GM12878 (cell line): ENCODE data around the gene BORCS8. TPM values are rescaled to one million over a fixed set of nuclear protein-coding genes. Genes with fewer than 3 reads are reported as not detected.

Source experiments
- ASH2L ChIP-seq: fragments of 300-600, 200-600 bp; sonication (generic); IDR thresholded peaks from 2 replicates; pipeline ENCODE4 v1.6.1; 2017; ENCODE audit warnings: low read depth, mild to moderate bottlenecking, borderline replicate concordance
- BRCA1 ChIP-seq: IDR thresholded peaks from 2 replicates; pipeline ENCODE4 v1.6.1; 2011; ENCODE audit warnings: low read depth, low read length, improper control_type of control experiment
- CBX5 ChIP-seq: sonication (generic); IDR thresholded peaks from 2 replicates; pipeline ENCODE4 v1.6.1; 2016; ENCODE audit warnings: low read depth, moderate library complexity, mild to moderate bottlenecking, inconsistent platforms
- ETV6 ChIP-seq, 2 experiments: fragments of 450-650 bp in 1 of 2; IDR thresholded peaks in 1 of 2; conservative IDR thresholded peaks in 1 of 2; 2 replicates each; pipeline ENCODE4 v1.6.1; 2014; ENCODE audit warnings: antibody characterized with exemption in 1 of 2, borderline replicate concordance in 1 of 2, low read depth in 1 of 2, mild to moderate bottlenecking in 1 of 2, moderate library complexity in 1 of 2
- FOXK2 ChIP-seq: fragments of 450-650 bp; IDR thresholded peaks from 2 replicates; pipeline ENCODE4 v1.6.1; 2017; ENCODE audit warnings: mild to moderate bottlenecking, moderate library complexity
- HDGF ChIP-seq: fragments of 450-650 bp; IDR thresholded peaks from 2 replicates; pipeline ENCODE4 v1.6.1; 2016; ENCODE audit warnings: antibody characterized with exemption
- NFYA ChIP-seq: IDR thresholded peaks from 2 replicates; pipeline ENCODE4 v1.6.1; 2011; ENCODE audit warnings: low read depth, mild to moderate bottlenecking, low read length, improper control_type of control experiment, borderline replicate concordance
- NR2F1 ChIP-seq: fragments of 450-650 bp; conservative IDR thresholded peaks from 2 replicates; pipeline ENCODE4 v1.6.1; 2017; ENCODE audit warnings: mild to moderate bottlenecking
- POLR2AphosphoS2 ChIP-seq: IDR thresholded peaks from 2 replicates; pipeline ENCODE4 v1.6.1; 2011; ENCODE audit warnings: low read depth, mild to moderate bottlenecking, low read length, improper control_type of control experiment, moderate library complexity
- RAD21 ChIP-seq: IDR thresholded peaks from 2 replicates; pipeline ENCODE4 v1.6.1; 2011; ENCODE audit warnings: mild to moderate bottlenecking, low read depth, low read length, moderate library complexity; ENCODE audit not compliant: insufficient read depth
- RAD51 ChIP-seq: fragments of 450-650 bp; IDR thresholded peaks from 2 replicates; pipeline ENCODE4 v1.6.1; 2016; ENCODE audit warnings: moderate library complexity, mild to moderate bottlenecking, inconsistent platforms
- RBBP5 ChIP-seq: fragments of 200-600 bp; sonication (generic); conservative IDR thresholded peaks from 2 replicates; pipeline ENCODE4 v1.6.1; 2016
- SIN3A ChIP-seq: IDR thresholded peaks from 2 replicates; pipeline ENCODE4 v1.6.1; 2012; ENCODE audit warnings: low read depth, low read length, improper control_type of control experiment
- SMARCA5 ChIP-seq: fragments of 450-650 bp; IDR thresholded peaks from 2 replicates; pipeline ENCODE4 v1.6.1; 2017; ENCODE audit warnings: mild to moderate bottlenecking
- STAT1 ChIP-seq: fragments of 450-650 bp; conservative IDR thresholded peaks from 2 replicates; pipeline ENCODE4 v1.6.1; 2014; ENCODE audit warnings: antibody characterized with exemption, mild to moderate bottlenecking
- TBL1XR1 ChIP-seq: IDR thresholded peaks from 2 replicates; pipeline ENCODE4 v1.6.1; 2012; ENCODE audit warnings: low read depth, low read length, improper control_type of control experiment
- ZNF207 ChIP-seq: fragments of 450-650 bp; IDR thresholded peaks from 2 replicates; pipeline ENCODE4 v1.6.1; 2014; ENCODE audit warnings: antibody characterized with exemption, mild to moderate bottlenecking, borderline replicate concordance
- ZNF274 ChIP-seq: IDR thresholded peaks from one replicate; pipeline ENCODE4 v1.8.0; 2011; ENCODE audit not compliant: insufficient read length, insufficient read depth
- polyA plus RNA-seq, 11 experiments: library from polyadenylated mRNA; depleted of rRNA in 4 of 11; unstranded in 6 of 11; stranded (reverse) in 5 of 11; fragments of >200 nt; fragmentation: Nextera tagmentation in 4 of 11; fragmentation: Illumina TruSeq in 1 of 11; extraction: Ambion mirVana in 4 of 11; extraction: Trizol in 1 of 11; gene quantifications; 1 replicate in 1 of 11; 2 replicates in 10 of 11; pipeline versions ENCODE4 v1.2.1 to v1.2.3, GENCODE V29; 2011 to 2016; ENCODE audit warnings: inconsistent platforms in 2 of 11, missing spikeins in 2 of 11, low read depth in 1 of 11
- total RNA-seq, 4 experiments: library from RNA; depleted of rRNA in 3 of 4; stranded (reverse); fragments of >200 nt in 3 of 4; fragmentation: Illumina TruSeq in 1 of 4; extraction: Trizol in 1 of 4; gene quantifications; 2 replicates each; pipeline versions ENCODE4 v1.2.1 to v1.2.3, GENCODE V29; 2013 to 2021
- TF ChIP-seq, protein P1 (sequence below): fragments of 450-650 bp; IDR thresholded peaks from 2 replicates; pipeline ENCODE4 v1.6.1; 2017; ENCODE audit warnings: mild to moderate bottlenecking, moderate library complexity
- TF ChIP-seq, protein P2 (sequence below): fragments of 450-650 bp; IDR thresholded peaks from 2 replicates; pipeline ENCODE4 v1.6.1; 2017; ENCODE audit warnings: antibody characterized with exemption, mild to moderate bottlenecking, moderate library complexity
- TF ChIP-seq, protein P3 (sequence below): IDR thresholded peaks from 2 replicates; pipeline ENCODE4 v1.6.1; 2012; ENCODE audit warnings: low read depth, low read length, improper control_type of control experiment
- TF ChIP-seq, protein P4 (sequence below): IDR thresholded peaks from 2 replicates; pipeline ENCODE4 v1.6.1; 2012; ENCODE audit warnings: low read depth, low read length, improper control_type of control experiment
- TF ChIP-seq, protein P5 (sequence below): fragments of 450-650 bp; IDR thresholded peaks from 2 replicates; pipeline ENCODE4 v1.6.1; 2017; ENCODE audit warnings: low read depth, mild to moderate bottlenecking, moderate library complexity

The BORCS8 gene
- total and polyA plus RNA-seq, 10 of the 15 experiments (the other 5 are each of a cell fraction or from before 2014, with no cell fraction given), result 3.7 to 40.3 (median 23.4) TPM

DNA sequence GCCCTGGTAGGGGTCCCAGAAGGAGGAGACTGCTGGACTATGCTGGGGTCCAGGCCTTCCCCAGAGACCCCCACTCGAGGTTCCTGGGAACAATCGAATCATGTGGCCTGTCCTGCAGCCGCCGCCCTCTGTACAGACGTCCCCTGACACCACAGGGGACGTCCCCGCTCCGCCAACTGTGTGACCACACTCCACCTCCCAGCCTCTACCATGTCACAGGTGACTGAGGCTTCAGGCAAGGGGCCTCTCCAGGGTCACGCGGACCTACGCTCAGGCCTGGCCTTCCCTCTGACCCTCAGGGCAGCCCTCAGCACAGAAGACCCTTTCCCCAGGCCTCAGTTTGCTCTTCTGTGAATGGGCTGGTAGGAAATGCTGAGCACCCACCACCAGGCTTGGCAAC lies 40.5 kb downstream of the BORCS8 start (continued):
- TF ChIP-seq, protein P1, sequence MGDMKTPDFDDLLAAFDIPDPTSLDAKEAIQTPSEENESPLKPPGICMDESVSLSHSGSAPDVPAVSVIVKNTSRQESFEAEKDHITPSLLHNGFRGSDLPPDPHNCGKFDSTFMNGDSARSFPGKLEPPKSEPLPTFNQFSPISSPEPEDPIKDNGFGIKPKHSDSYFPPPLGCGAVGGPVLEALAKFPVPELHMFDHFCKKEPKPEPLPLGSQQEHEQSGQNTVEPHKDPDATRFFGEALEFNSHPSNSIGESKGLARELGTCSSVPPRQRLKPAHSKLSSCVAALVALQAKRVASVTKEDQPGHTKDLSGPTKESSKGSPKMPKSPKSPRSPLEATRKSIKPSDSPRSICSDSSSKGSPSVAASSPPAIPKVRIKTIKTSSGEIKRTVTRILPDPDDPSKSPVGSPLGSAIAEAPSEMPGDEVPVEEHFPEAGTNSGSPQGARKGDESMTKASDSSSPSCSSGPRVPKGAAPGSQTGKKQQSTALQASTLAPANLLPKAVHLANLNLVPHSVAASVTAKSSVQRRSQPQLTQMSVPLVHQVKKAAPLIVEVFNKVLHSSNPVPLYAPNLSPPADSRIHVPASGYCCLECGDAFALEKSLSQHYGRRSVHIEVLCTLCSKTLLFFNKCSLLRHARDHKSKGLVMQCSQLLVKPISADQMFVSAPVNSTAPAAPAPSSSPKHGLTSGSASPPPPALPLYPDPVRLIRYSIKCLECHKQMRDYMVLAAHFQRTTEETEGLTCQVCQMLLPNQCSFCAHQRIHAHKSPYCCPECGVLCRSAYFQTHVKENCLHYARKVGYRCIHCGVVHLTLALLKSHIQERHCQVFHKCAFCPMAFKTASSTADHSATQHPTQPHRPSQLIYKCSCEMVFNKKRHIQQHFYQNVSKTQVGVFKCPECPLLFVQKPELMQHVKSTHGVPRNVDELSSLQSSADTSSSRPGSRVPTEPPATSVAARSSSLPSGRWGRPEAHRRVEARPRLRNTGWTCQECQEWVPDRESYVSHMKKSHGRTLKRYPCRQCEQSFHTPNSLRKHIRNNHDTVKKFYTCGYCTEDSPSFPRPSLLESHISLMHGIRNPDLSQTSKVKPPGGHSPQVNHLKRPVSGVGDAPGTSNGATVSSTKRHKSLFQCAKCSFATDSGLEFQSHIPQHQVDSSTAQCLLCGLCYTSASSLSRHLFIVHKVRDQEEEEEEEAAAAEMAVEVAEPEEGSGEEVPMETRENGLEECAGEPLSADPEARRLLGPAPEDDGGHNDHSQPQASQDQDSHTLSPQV, result no peak
- no peak for TF ChIP-seq TBL1XR1
- no peak for TF ChIP-seq STAT1
- TF ChIP-seq, protein P2, sequence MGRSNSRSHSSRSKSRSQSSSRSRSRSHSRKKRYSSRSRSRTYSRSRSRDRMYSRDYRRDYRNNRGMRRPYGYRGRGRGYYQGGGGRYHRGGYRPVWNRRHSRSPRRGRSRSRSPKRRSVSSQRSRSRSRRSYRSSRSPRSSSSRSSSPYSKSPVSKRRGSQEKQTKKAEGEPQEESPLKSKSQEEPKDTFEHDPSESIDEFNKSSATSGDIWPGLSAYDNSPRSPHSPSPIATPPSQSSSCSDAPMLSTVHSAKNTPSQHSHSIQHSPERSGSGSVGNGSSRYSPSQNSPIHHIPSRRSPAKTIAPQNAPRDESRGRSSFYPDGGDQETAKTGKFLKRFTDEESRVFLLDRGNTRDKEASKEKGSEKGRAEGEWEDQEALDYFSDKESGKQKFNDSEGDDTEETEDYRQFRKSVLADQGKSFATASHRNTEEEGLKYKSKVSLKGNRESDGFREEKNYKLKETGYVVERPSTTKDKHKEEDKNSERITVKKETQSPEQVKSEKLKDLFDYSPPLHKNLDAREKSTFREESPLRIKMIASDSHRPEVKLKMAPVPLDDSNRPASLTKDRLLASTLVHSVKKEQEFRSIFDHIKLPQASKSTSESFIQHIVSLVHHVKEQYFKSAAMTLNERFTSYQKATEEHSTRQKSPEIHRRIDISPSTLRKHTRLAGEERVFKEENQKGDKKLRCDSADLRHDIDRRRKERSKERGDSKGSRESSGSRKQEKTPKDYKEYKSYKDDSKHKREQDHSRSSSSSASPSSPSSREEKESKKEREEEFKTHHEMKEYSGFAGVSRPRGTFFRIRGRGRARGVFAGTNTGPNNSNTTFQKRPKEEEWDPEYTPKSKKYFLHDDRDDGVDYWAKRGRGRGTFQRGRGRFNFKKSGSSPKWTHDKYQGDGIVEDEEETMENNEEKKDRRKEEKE, result no peak
- no peak for TF ChIP-seq RAD51
- no peak for TF ChIP-seq ZNF274
- TF ChIP-seq BRCA1, result no peak
- TF ChIP-seq RBBP5, result no peak
- no peak for TF ChIP-seq RAD21
- TF ChIP-seq, protein P3, sequence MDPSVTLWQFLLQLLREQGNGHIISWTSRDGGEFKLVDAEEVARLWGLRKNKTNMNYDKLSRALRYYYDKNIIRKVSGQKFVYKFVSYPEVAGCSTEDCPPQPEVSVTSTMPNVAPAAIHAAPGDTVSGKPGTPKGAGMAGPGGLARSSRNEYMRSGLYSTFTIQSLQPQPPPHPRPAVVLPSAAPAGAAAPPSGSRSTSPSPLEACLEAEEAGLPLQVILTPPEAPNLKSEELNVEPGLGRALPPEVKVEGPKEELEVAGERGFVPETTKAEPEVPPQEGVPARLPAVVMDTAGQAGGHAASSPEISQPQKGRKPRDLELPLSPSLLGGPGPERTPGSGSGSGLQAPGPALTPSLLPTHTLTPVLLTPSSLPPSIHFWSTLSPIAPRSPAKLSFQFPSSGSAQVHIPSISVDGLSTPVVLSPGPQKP, result no peak
- TF ChIP-seq, protein P4, sequence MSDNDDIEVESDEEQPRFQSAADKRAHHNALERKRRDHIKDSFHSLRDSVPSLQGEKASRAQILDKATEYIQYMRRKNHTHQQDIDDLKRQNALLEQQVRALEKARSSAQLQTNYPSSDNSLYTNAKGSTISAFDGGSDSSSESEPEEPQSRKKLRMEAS, result no peak
- TF ChIP-seq ZNF207, result no peak
- no peak for TF ChIP-seq ASH2L
- TF ChIP-seq NFYA, result no peak
- no peak; the same call in 1 of the 2 replicates for TF ChIP-seq HDGF
- no peak for TF ChIP-seq POLR2AphosphoS2
- no peak for TF ChIP-seq SIN3A
- TF ChIP-seq, protein P5, sequence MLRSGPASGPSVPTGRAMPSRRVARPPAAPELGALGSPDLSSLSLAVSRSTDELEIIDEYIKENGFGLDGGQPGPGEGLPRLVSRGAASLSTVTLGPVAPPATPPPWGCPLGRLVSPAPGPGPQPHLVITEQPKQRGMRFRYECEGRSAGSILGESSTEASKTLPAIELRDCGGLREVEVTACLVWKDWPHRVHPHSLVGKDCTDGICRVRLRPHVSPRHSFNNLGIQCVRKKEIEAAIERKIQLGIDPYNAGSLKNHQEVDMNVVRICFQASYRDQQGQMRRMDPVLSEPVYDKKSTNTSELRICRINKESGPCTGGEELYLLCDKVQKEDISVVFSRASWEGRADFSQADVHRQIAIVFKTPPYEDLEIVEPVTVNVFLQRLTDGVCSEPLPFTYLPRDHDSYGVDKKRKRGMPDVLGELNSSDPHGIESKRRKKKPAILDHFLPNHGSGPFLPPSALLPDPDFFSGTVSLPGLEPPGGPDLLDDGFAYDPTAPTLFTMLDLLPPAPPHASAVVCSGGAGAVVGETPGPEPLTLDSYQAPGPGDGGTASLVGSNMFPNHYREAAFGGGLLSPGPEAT, result peak; percentile 42; the same call in 1 of the 2 replicates
- no peak for TF ChIP-seq CBX5
- peak; percentile 12; the same call in 1 of the 2 replicates for TF ChIP-seq SMARCA5
- TF ChIP-seq FOXK2, result no peak
- no peak for TF ChIP-seq ETV6 (conservative IDR thresholded peaks at IDR 0.05 in 1 of 2, IDR thresholded peaks at IDR 0.05 in 1 of 2; ENCODE audit: borderline replicate concordance in 1 of 2, low read depth in 1 of 2)
- TF ChIP-seq NR2F1, result peak; percentile 78; the same call in 1 of the 2 replicates
- TF ChIP-seq, all 136 proteins: peak for 28
